GM20000 (cell line): Measurements from ENCODE around the gene CEP170B.

Experiments
- DNase-seq: peaks from one replicate; pipeline ENCODE4 v3.0.0; 2012; ENCODE audit warnings: low spot score
- CTCF ChIP-seq: IDR thresholded peaks from 2 replicates; pipeline ENCODE4 v1.5.1; 2012; ENCODE audit warnings: mild to moderate bottlenecking, control low read depth; ENCODE audit errors: extremely low read depth, missing control alignments

The CEP170B gene

GRCh38 chr14:104858811-104859426, 6.1 kb upstream of the CEP170B start:
- TF ChIP-seq CTCF: no peak
- DNase-seq: no peak

- DNase-seq: no peak
- TF ChIP-seq CTCF: no peak
Observed at GRCh38 chr14:104859900-104860299, 5.2 kb upstream of the CEP170B start.

GRCh38 chr14:104860414-104860813, 4.7 kb upstream of the CEP170B start:
- TF ChIP-seq CTCF: no peak
- no peak for DNase-seq

- no peak for TF ChIP-seq CTCF
- DNase-seq: no peak
Observed at GRCh38 chr14:104863131-104863862, 1.8 kb upstream of the CEP170B start.

- no peak for TF ChIP-seq CTCF
- no peak for DNase-seq
Observed at GRCh38 chr14:104863923-104864266, 1.2 kb upstream of the CEP170B start.

GRCh38 chr14:104864267-104865080, 594 bp upstream of the CEP170B start:
- DNase-seq: no peak
- TF ChIP-seq CTCF: no peak
